Measurements from ENCODE around the gene RAPGEF6. TPM values are rescaled to one million over a fixed set of nuclear protein-coding genes. Genes with fewer than 3 reads are reported as not detected.
A peak's percentile ranks its signal among the peaks of the same experiment; 100 is the strongest.

The RAPGEF6 gene
- total and polyA plus RNA-seq, 9 of the 15 experiments (the other 6 are each of a cell fraction or from before 2014, with no cell fraction given) = 2.7 to 23.4 (median 12.7) TPM

DNA sequence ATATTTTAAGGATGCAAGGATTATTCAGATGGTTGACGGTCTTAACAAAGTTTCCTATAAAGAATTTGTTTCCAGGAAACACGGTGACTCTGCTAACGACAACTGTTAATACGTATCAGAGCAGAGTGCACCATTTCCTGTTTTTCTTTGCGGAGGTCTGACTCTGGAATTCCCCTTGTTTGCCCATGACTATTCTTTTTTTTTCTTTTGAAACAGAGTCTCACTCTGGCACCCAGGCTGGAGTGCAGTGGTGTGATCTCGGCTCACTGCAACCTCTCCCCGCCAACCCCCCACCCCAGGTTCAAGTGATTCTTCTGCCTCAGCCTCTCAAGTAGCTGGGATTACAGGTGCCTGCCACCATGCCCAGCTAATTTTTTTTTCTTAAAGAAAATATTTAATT is 255.3 kb downstream of the RAPGEF6 start (continued):
- TF ChIP-seq, protein P1, sequence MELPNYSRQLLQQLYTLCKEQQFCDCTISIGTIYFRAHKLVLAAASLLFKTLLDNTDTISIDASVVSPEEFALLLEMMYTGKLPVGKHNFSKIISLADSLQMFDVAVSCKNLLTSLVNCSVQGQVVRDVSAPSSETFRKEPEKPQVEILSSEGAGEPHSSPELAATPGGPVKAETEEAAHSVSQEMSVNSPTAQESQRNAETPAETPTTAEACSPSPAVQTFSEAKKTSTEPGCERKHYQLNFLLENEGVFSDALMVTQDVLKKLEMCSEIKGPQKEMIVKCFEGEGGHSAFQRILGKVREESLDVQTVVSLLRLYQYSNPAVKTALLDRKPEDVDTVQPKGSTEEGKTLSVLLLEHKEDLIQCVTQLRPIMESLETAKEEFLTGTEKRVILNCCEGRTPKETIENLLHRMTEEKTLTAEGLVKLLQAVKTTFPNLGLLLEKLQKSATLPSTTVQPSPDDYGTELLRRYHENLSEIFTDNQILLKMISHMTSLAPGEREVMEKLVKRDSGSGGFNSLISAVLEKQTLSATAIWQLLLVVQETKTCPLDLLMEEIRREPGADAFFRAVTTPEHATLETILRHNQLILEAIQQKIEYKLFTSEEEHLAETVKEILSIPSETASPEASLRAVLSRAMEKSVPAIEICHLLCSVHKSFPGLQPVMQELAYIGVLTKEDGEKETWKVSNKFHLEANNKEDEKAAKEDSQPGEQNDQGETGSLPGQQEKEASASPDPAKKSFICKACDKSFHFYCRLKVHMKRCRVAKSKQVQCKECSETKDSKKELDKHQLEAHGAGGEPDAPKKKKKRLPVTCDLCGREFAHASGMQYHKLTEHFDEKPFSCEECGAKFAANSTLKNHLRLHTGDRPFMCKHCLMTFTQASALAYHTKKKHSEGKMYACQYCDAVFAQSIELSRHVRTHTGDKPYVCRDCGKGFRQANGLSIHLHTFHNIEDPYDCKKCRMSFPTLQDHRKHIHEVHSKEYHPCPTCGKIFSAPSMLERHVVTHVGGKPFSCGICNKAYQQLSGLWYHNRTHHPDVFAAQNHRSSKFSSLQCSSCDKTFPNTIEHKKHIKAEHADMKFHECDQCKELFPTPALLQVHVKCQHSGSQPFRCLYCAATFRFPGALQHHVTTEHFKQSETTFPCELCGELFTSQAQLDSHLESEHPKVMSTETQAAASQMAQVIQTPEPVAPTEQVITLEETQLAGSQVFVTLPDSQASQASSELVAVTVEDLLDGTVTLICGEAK (IDR thresholded peaks at IDR 0.05) = peak; percentile 29; the same call in 1 of the 2 replicates
- TF ChIP-seq, protein P1 (CRISPR knock-in tag; IDR thresholded peaks at IDR 0.05) = no peak
- no peak for TF ChIP-seq CREB1 (IDR thresholded peaks at IDR 0.05)
- no peak for TF ChIP-seq CREB1 (CRISPR knock-in tag; IDR thresholded peaks at IDR 0.05)
- no peak for TF ChIP-seq SRSF3 (IDR thresholded peaks at IDR 0.05; ENCODE audit: insufficient read depth, low read length)
- TF ChIP-seq ELF1 (tag; IDR thresholded peaks at IDR 0.05) = peak; percentile 64
- no peak for TF ChIP-seq ZNF707 (CRISPR knock-in tag; conservative IDR thresholded peaks at IDR 0.05)
- TF ChIP-seq TAF15 (IDR thresholded peaks at IDR 0.05; ENCODE audit: low read depth, low read length) = no peak
- TF ChIP-seq POLR2B (IDR thresholded peaks at IDR 0.05; ENCODE audit: low read depth, partially characterized antibody) = peak; percentile 24
- TF ChIP-seq THRB (CRISPR knock-in tag; conservative IDR thresholded peaks at IDR 0.05) = no peak
- TF ChIP-seq NCOA1 (IDR thresholded peaks at IDR 0.05; ENCODE audit: low read depth) = no peak
- TF ChIP-seq ZNF449 (CRISPR knock-in tag; IDR thresholded peaks at IDR 0.05) = 0 out of 2 replicates have a peak, but pooled peaks have one; percentile 9
- TF ChIP-seq FOXJ2 (tag; IDR thresholded peaks at IDR 0.05) = no peak
- TF ChIP-seq ZBTB2 (IDR thresholded peaks at IDR 0.05) = no peak
- TF ChIP-seq LARP7 (IDR thresholded peaks at IDR 0.05) = no peak
- TF ChIP-seq XRCC4 (IDR thresholded peaks at IDR 0.05; ENCODE audit: extremely low read depth, insufficient read depth, insufficient read length) = no peak

Measured in K562 (cell line).